ENCODE results near the gene ZNF662.

The ZNF662 gene

GRCh38 chr3:42936157-42936981 is 30.4 kb downstream of the ZNF662 start:
- DNase-seq (ENCODE audit: low spot score), result peak; percentile 58

- no peak for DNase-seq (ENCODE audit: low spot score)
Observed at GRCh38 chr3:42937334-42937733, 31.4 kb downstream of the ZNF662 start.

GRCh38 chr3:42942693-42943092 is 36.8 kb downstream of the ZNF662 start:
- DNase-seq (ENCODE audit: low spot score), result no peak

- no peak for DNase-seq (ENCODE audit: low spot score)
Observed at GRCh38 chr3:42946050-42946449, 40.1 kb downstream of the ZNF662 start.

GRCh38 chr3:42957573-42957972 is 51.6 kb downstream of the ZNF662 start:
- DNase-seq (ENCODE audit: low spot score), result no peak

GRCh38 chr3:42960282-42960681 is 54.3 kb downstream of the ZNF662 start:
- no peak for DNase-seq (ENCODE audit: low spot score)

- DNase-seq (ENCODE audit: low spot score), result no peak
Observed at GRCh38 chr3:42960786-42961185, 54.8 kb downstream of the ZNF662 start.

GRCh38 chr3:42961633-42962032 is 55.7 kb downstream of the ZNF662 start:
- DNase-seq (ENCODE audit: low spot score), result peak; percentile 62

- DNase-seq (ENCODE audit: low spot score), result no peak
Observed at GRCh38 chr3:42963269-42963668, 57.3 kb downstream of the ZNF662 start.

GRCh38 chr3:42964266-42964665 is 58.3 kb downstream of the ZNF662 start:
- DNase-seq (ENCODE audit: low spot score), result no peak
